ENCODE measurements around the gene GABRG3. TPM values are rescaled to one million over a fixed set of nuclear protein-coding genes. Genes with fewer than 3 reads are reported as not detected.

GABRG3 gene
- total RNA-seq, 1 donor from 2014 or later = 0.54 TPM

DNA sequence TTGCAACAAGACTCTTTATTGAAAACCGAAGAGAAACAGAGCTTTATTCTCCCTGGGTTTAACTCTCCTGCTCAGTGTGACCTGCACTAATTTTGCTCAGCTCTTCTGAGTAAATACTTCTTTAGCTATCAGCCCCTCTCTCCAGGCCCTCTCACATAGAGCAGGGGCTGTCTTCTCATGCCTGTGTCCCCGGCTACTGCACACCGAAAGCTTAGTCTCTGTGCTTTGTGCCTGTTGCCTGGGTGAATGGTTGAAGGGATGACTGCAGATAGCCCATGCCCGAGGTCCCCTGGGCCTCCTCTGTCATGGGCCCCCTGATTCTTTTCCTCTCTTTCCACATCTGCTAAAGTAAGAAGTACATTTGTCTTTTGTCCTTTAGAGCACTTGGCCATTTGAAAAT is 195.9 kb downstream of the GABRG3 start:
- Histone ChIP-seq H3K27me3 (ENCODE audit: insufficient read depth, low read length) (no peaks in the 10 kb centered on the region), H3K4me3 (ENCODE audit: insufficient read depth, low read depth, low read length) (no peak overlapping the region), H3K9ac (ENCODE audit: low read length) (no peak overlapping the region), H3K9me3 (ENCODE audit: insufficient read depth, low read depth, low read length) (no peaks in the 10 kb centered on the region), H3K36me3 (ENCODE audit: insufficient read depth, low read length) (no peaks in the 10 kb centered on the region), H3K79me2 (ENCODE audit: insufficient read depth, low read length) (no peaks in the 10 kb centered on the region), H4K20me1 (ENCODE audit: insufficient read depth, low read length) (no peaks in the 10 kb centered on the region), H3K27ac (ENCODE audit: low read depth, low read length) (no peak overlapping the region), H2AFZ (ENCODE audit: low read depth, low read length) (no peak overlapping the region), H3K4me2 (ENCODE audit: low read length) (no peak overlapping the region), H3K4me1 (ENCODE audit: insufficient read depth, low read length) (no peaks in the 10 kb centered on the region)
- H3K36me3 Mint-ChIP-seq (ENCODE audit: low read depth, unreplicated experiment) = no peaks in the 10 kb centered on the region
- H3K4me3 Mint-ChIP-seq (ENCODE audit: unreplicated experiment) = no peak overlapping the region
- TF ChIP-seq EZH2 (IDR thresholded peaks at IDR 0.05; ENCODE audit: insufficient read depth, low read length) = no peak
- TF ChIP-seq, protein P1, sequence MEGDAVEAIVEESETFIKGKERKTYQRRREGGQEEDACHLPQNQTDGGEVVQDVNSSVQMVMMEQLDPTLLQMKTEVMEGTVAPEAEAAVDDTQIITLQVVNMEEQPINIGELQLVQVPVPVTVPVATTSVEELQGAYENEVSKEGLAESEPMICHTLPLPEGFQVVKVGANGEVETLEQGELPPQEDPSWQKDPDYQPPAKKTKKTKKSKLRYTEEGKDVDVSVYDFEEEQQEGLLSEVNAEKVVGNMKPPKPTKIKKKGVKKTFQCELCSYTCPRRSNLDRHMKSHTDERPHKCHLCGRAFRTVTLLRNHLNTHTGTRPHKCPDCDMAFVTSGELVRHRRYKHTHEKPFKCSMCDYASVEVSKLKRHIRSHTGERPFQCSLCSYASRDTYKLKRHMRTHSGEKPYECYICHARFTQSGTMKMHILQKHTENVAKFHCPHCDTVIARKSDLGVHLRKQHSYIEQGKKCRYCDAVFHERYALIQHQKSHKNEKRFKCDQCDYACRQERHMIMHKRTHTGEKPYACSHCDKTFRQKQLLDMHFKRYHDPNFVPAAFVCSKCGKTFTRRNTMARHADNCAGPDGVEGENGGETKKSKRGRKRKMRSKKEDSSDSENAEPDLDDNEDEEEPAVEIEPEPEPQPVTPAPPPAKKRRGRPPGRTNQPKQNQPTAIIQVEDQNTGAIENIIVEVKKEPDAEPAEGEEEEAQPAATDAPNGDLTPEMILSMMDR (IDR thresholded peaks at IDR 0.05; ENCODE audit: insufficient read depth, low read depth, low read length) = no peak
- H3K4me1 Mint-ChIP-seq (ENCODE audit: low read depth, unreplicated experiment) = no peaks in the 10 kb centered on the region
- no peak for FAIRE-seq
- H3K9me3 Mint-ChIP-seq (ENCODE audit: unreplicated experiment) = peaks cover 3% of the 10 kb centered on the region
- no peak overlapping the region for H3K27ac Mint-ChIP-seq (ENCODE audit: unreplicated experiment)
- no peaks in the 10 kb centered on the region for H3K27me3 Mint-ChIP-seq (ENCODE audit: low read depth, unreplicated experiment)
- DNase-seq (ENCODE audit: low read depth) = no peak

DNA sequence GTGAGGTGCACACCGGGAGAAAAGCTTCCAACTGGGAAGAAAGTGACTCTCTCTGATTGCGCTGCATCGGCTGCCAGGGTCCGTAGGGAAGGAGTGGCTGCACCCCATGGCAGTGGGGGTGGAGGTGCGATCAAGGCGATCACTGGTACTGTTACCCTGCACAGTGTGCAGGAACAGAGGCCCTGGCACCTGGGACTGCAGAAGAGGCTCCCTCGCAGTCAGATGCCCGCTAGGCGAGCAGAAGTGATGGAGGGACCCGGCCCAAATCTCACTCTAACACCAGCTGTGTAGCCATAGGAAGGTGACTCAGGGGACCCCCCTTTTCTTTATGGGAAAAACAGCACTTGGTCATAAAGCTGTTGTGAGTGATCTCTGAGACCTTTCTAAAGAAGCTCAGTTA is 196.8 kb downstream of the GABRG3 start:
- Histone ChIP-seq H3K79me2 (ENCODE audit: insufficient read depth, low read length) (no peaks in the 10 kb centered on the region), H3K9me3 (ENCODE audit: insufficient read depth, low read depth, low read length) (no peaks in the 10 kb centered on the region), H3K4me1 (ENCODE audit: insufficient read depth, low read length) (no peaks in the 10 kb centered on the region), H3K27me3 (ENCODE audit: insufficient read depth, low read length) (no peaks in the 10 kb centered on the region), H4K20me1 (ENCODE audit: insufficient read depth, low read length) (no peaks in the 10 kb centered on the region), H3K4me3 (ENCODE audit: insufficient read depth, low read depth, low read length) (no peak overlapping the region), H3K36me3 (ENCODE audit: insufficient read depth, low read length) (no peaks in the 10 kb centered on the region), H3K27ac (ENCODE audit: low read depth, low read length) (no peak overlapping the region), H3K9ac (ENCODE audit: low read length) (no peak overlapping the region), H2AFZ (ENCODE audit: low read depth, low read length) (no peak overlapping the region), H3K4me2 (ENCODE audit: low read length) (no peak overlapping the region)
- no peak for TF ChIP-seq EZH2 (IDR thresholded peaks at IDR 0.05; ENCODE audit: insufficient read depth, low read length)
- TF ChIP-seq, protein P1 (IDR thresholded peaks at IDR 0.05; ENCODE audit: insufficient read depth, low read depth, low read length) = no peak
- Mint-ChIP-seq H3K27ac (ENCODE audit: unreplicated experiment) (no peak overlapping the region), H3K36me3 (ENCODE audit: low read depth, unreplicated experiment) (no peaks in the 10 kb centered on the region), H3K27me3 (ENCODE audit: low read depth, unreplicated experiment) (no peaks in the 10 kb centered on the region), H3K4me1 (ENCODE audit: low read depth, unreplicated experiment) (no peaks in the 10 kb centered on the region), H3K9me3 (ENCODE audit: unreplicated experiment) (peaks cover 3% of the 10 kb centered on the region), H3K4me3 (ENCODE audit: unreplicated experiment) (no peak overlapping the region)
- no peak for DNase-seq (ENCODE audit: low read depth)
- FAIRE-seq = no peak

DNA sequence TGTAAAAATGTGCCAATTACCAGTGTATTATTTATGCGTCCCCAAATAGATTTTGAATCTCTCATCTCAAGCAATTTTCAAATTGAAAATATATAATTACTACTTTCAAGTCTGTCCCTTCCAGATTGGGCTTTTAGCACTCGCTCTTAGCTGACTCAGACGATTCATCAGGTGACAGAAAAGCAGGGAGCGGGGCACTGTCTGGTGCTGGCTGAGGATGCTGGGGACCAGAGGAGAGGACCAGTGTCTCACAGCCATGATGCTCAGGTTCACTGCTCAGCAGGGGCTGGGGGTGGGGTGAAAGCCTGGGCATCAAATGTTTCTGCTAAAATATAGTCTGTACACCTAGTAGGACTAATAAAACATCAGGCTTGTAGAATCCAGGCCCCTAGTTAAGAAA is 199.9 kb downstream of the GABRG3 start:
- TF ChIP-seq, protein P1 (IDR thresholded peaks at IDR 0.05; ENCODE audit: insufficient read depth, low read depth, low read length) = no peak
- no peak for TF ChIP-seq EZH2 (IDR thresholded peaks at IDR 0.05; ENCODE audit: insufficient read depth, low read length)
- DNase-seq (ENCODE audit: low read depth) = no peak
- Mint-ChIP-seq H3K36me3 (ENCODE audit: low read depth, unreplicated experiment) (no peaks in the 10 kb centered on the region), H3K4me1 (ENCODE audit: low read depth, unreplicated experiment) (no peaks in the 10 kb centered on the region), H3K27ac (ENCODE audit: unreplicated experiment) (no peak overlapping the region), H3K4me3 (ENCODE audit: unreplicated experiment) (no peak overlapping the region), H3K9me3 (ENCODE audit: unreplicated experiment) (no peaks in the 10 kb centered on the region), H3K27me3 (ENCODE audit: low read depth, unreplicated experiment) (no peaks in the 10 kb centered on the region)
- H3K36me3 ChIP-seq (ENCODE audit: insufficient read depth, low read length) = no peaks in the 10 kb centered on the region
- no peak overlapping the region for H3K9ac ChIP-seq (ENCODE audit: low read length)
- no peaks in the 10 kb centered on the region for H3K27me3 ChIP-seq (ENCODE audit: insufficient read depth, low read length)
- H2AFZ ChIP-seq (ENCODE audit: low read depth, low read length) = no peak overlapping the region
- no peak overlapping the region for H3K4me3 ChIP-seq (ENCODE audit: insufficient read depth, low read depth, low read length)
- H3K79me2 ChIP-seq (ENCODE audit: insufficient read depth, low read length) = no peaks in the 10 kb centered on the region
- no peak overlapping the region for H3K27ac ChIP-seq (ENCODE audit: low read depth, low read length)
- H3K4me2 ChIP-seq (ENCODE audit: low read length) = no peak overlapping the region
- no peaks in the 10 kb centered on the region for H3K4me1 ChIP-seq (ENCODE audit: insufficient read depth, low read length)
- H4K20me1 ChIP-seq (ENCODE audit: insufficient read depth, low read length) = no peaks in the 10 kb centered on the region
- H3K9me3 ChIP-seq (ENCODE audit: insufficient read depth, low read depth, low read length) = peaks cover 4% of the 10 kb centered on the region
- FAIRE-seq = no peak

Data from astrocyte (in vitro differentiated cells and primary cell).